GM12874 (cell line): Measurements from ENCODE around the gene FAM107B.

Source experiments
- CTCF ChIP-seq: IDR thresholded peaks from 2 replicates; pipeline ENCODE4 v1.5.1; 2011; ENCODE audit warnings: low read depth, mild to moderate bottlenecking, control low read depth, low read length, moderate library complexity; ENCODE audit not compliant: insufficient read depth

The FAM107B gene

DNA sequence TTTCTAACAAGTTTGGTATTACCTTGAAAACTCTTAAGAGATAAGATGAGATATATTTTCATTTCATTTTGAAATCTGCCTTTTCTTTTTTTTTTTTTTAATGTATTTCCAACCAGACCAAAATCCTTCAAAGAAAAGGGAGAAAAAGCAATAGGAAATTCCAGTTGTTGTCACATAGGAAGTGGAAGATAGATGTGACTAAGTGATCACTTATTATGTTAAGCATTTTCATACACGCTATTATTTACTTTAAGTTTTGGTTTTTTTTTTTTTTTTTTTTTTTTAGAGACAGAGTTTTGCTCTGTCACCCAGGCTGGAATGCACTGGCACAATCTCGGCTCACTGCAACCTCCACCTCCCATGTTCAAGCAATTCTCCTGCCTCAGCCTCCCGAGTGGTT is 246.8 kb downstream of the FAM107B start:
- no peak for TF ChIP-seq CTCF

DNA sequence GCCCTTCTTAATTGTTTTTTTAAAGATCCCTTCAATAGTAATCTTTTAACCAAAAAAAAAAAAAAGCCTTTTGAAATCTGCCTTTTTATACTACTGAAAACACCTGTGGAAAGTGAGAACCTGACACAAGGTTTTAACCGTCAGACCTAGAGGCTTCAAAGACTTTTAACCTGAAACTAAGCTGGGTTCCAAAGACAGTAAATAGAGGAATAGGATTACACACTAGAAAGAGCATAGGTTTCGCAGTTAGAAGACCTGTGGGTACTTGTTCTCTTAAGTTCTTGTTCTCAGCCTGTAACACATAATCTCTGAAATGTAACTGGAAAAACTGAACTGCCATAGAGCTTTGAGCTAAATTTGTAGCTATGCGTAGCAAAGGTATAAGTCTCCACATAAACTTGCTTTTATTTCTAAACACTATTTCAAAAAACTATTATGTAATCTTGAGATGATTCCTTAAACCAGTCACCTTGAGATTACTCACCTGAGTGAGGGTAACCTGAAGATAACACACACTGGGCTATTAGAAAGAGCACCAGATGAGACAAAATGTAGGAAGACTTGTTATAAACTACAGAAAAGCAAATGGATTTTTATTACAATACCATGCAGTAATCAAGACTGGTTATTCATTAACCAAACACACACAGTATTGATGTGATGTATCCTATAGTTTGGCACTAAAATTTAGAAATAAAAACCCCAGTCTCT is 247.4 kb downstream of the FAM107B start:
- TF ChIP-seq CTCF, result no peak

DNA sequence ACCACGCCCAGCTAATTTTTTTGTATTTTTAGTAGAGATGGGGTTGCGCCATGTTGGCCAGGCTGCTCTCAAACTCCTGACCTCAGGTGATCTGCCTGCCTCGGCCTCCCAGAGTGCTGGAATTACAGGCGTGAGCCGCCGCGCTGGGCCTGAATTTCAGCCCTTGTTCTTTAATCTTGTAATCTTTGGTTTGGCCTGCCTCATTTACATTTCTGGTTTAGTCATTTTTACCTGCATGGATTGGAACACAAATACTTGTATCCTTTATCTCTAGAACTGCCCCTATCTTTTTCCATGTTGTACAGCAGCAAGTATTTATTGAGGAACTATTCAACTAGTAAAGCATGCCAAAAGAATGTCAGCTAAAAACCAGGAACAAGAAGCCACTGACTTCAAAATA is 248.4 kb downstream of the FAM107B start:
- TF ChIP-seq CTCF, result no peak

DNA sequence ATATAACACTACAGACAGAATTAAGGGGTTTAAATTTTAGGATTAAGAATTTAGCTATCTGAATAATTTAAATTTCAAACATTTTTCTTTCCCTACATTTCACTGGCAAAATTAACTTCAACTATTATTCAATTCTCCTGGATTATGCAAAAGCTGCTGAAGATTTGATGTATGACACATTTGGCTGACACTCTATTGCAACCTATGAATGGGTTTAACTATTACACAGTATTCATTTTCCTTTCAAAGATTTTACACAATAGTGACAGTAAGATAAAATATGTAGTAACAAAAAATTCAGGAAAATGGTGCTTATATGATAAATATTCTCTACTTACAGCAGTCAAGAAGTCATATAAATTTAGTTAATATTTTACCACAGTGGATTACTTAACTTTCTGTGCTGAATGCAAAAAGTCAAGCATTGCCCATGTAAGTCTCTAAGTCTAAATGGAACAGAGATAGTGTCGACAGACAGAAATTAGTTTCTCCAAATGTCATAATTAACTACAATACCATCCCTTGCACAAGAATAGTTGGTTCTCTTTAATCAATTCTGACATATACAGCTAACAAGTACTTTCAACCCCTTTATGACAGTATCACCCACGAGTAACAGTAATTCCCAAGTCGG is 249.9 kb downstream of the FAM107B start:
- no peak for TF ChIP-seq CTCF

DNA sequence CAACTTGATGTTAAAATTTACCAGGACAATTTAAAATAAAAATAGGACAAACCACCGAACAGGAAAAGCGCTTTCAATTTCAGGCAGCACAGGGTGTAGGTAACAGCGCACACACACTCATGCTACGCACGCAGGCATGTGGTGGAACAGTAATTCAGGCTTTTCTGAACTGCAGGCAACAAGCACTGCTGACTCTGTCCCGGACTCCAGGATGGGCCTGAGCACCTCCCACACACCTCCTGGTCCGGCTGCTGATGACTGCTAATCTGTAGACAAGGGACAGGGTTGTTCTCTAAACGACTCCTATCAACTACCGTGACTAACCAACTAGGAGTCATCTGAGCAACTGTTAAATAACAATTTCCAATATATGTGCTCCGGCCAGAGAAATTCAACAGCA is 251.4 kb downstream of the FAM107B start:
- no peak for TF ChIP-seq CTCF

DNA sequence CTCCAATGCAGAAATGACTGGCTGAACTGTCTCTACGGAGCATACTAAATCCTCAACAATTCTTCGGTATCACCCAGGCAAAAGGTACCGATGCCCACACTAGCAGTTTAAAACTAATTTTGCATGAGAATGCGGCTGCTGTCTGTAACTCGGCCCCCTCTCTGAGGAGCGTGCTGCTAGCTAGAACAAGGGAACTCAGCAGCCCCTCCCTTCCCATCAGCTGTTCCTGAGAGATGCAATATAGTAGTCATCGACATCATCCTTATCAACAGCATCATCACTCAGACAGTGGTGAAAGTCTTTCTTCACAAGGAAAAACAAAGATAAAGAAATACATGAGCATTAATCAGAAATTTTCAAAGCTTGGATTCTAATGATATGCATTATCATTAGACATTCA is 254.9 kb downstream of the FAM107B start:
- no peak for TF ChIP-seq CTCF

- no peak for TF ChIP-seq CTCF
Measured at GRCh38 chr10:14518149-14518548, 256.5 kb downstream of the FAM107B start.
